Astrocyte (in vitro differentiated cells and primary cell): ENCODE measurements around the gene PTPRE. TPM values are rescaled to one million over a fixed set of nuclear protein-coding genes. Genes with fewer than 3 reads are reported as not detected.

Experiments
- DNase-seq: peaks from one replicate; pipeline ENCODE4 v3.0.0-alpha.2; 2010; ENCODE audit warnings: low read depth
- FAIRE-seq: peaks from 2 replicates; lab custom pipeline; 2011; peaks lifted over from hg19 to GRCh38; lab: Jason Lieb, UNC
- H2AFZ ChIP-seq: 2 replicates; pipeline ENCODE4 v1.6.0; 2012; ENCODE audit warnings: low read depth, low read length, inconsistent platforms
- H3K27ac ChIP-seq: 2 replicates; pipeline ENCODE4 v1.5.1; 2011; ENCODE audit warnings: low read depth, low read length, inconsistent platforms
- H3K27me3 ChIP-seq: 2 replicates; pipeline ENCODE4 v1.6.0; 2011; ENCODE audit warnings: low read length, inconsistent platforms; ENCODE audit not compliant: insufficient read depth
- H3K36me3 ChIP-seq: 2 replicates; pipeline ENCODE4 v1.5.1; 2011; ENCODE audit warnings: low read length, inconsistent platforms; ENCODE audit not compliant: insufficient read depth
- H3K4me1 ChIP-seq: 2 replicates; pipeline ENCODE4 v1.5.1; 2011; ENCODE audit warnings: low read length, inconsistent platforms; ENCODE audit not compliant: insufficient read depth
- H3K4me2 ChIP-seq: 2 replicates; pipeline ENCODE4 v1.6.0; 2012; ENCODE audit warnings: low read length, inconsistent platforms
- H3K4me3 ChIP-seq: 2 replicates; pipeline ENCODE4 v1.5.1; 2011; ENCODE audit warnings: low read depth, mild to moderate bottlenecking, low read length, inconsistent platforms; ENCODE audit not compliant: insufficient read depth
- H3K79me2 ChIP-seq: 2 replicates; pipeline ENCODE4 v1.6.0; 2012; ENCODE audit warnings: mild to moderate bottlenecking, low read length, inconsistent platforms; ENCODE audit not compliant: insufficient read depth
- H3K9ac ChIP-seq: 2 replicates; pipeline ENCODE4 v1.6.0; 2012; ENCODE audit warnings: mild to moderate bottlenecking, low read length, inconsistent platforms
- H3K9me3 ChIP-seq: 2 replicates; pipeline ENCODE4 v1.5.1; 2012; ENCODE audit warnings: low read depth, mild to moderate bottlenecking, low read length, inconsistent platforms; ENCODE audit not compliant: insufficient read depth
- H4K20me1 ChIP-seq: 2 replicates; pipeline ENCODE4 v1.6.0; 2012; ENCODE audit warnings: low read length, inconsistent platforms; ENCODE audit not compliant: insufficient read depth
- H3K27ac Mint-ChIP-seq: one replicate; pipeline ENCODE4 v1.8.0; 2021; ENCODE audit warnings: mild to moderate bottlenecking, mixed read lengths; ENCODE audit not compliant: unreplicated experiment
- H3K27me3 Mint-ChIP-seq: one replicate; pipeline ENCODE4 v1.8.0; 2021; ENCODE audit warnings: low read depth, mixed read lengths; ENCODE audit not compliant: unreplicated experiment
- H3K36me3 Mint-ChIP-seq: one replicate; pipeline ENCODE4 v1.8.0; 2021; ENCODE audit warnings: low read depth, mixed read lengths; ENCODE audit not compliant: unreplicated experiment
- H3K4me1 Mint-ChIP-seq: one replicate; pipeline ENCODE4 v1.8.0; 2021; ENCODE audit warnings: low read depth, mixed read lengths; ENCODE audit not compliant: unreplicated experiment
- H3K4me3 Mint-ChIP-seq: one replicate; pipeline ENCODE4 v1.8.0; 2021; ENCODE audit warnings: mild to moderate bottlenecking, moderate library complexity, mixed read lengths; ENCODE audit not compliant: unreplicated experiment
- H3K9me3 Mint-ChIP-seq: one replicate; pipeline ENCODE4 v1.8.0; 2021; ENCODE audit warnings: mild to moderate bottlenecking, mixed read lengths; ENCODE audit not compliant: unreplicated experiment
- CTCF ChIP-seq: IDR thresholded peaks from 2 replicates; pipeline ENCODE4 v1.5.1; 2011; ENCODE audit warnings: low read depth, mild to moderate bottlenecking, inconsistent platforms, low read length, moderate library complexity; ENCODE audit not compliant: insufficient read depth
- EZH2 ChIP-seq: IDR thresholded peaks from 2 replicates; pipeline ENCODE4 v1.6.1; 2012; ENCODE audit warnings: mild to moderate bottlenecking, low read length, inconsistent platforms; ENCODE audit not compliant: insufficient read depth
- total RNA-seq: library from RNA; stranded (reverse); gene quantifications from 2 replicates; pipeline ENCODE4 v1.2.1, GENCODE V29; 2021

Gene PTPRE
- total RNA-seq, 1 donor from 2014 or later = 14.1 TPM

DNA sequence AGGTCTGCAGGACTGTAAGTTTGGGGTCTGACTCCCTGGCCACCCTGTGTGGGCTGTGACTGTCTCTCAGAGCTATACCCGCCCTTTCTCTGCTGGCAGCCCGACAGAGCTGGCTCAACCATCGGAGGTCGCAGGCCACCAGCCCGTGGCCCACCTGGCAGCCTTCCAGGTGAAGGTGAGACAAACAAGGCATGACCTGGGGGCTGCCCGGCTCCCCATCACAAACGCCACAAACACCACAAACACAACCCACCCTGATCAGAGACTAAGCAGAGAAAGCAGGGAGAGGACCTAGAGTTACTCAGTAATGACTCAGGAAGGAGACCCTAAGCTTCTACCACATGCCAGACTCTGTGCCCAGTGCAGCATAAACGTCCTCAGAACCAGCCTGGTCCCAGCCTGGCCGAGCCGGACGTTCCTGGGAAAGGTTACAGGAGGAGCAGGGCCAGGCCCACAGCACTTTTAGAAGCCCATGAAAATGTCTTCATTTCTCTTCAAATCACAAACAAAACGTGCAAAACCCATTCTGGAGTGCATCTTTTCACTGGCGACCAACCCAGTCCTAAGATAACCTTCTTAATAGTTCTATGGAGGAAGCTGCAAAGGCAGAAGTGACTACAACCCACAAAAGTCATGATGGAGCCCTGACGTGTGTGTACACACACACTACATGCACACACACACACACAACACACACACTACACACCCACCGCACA lies 152.5 kb downstream of the PTPRE start:
- no peak overlapping the region for H3K4me3 Mint-ChIP-seq
- no peaks in the 10 kb centered on the region for H3K27me3 ChIP-seq
- peaks cover 18% of the 10 kb centered on the region for H3K4me1 Mint-ChIP-seq
- H3K36me3 Mint-ChIP-seq = peaks cover 29% of the 10 kb centered on the region
- no peaks in the 10 kb centered on the region for H3K36me3 ChIP-seq
- H3K27ac Mint-ChIP-seq = no peak overlapping the region
- no peak for TF ChIP-seq EZH2
- no peak for TF ChIP-seq CTCF
- peaks cover 2% of the 10 kb centered on the region for H3K9me3 Mint-ChIP-seq
- H3K9ac ChIP-seq = no peak overlapping the region
- H3K9me3 ChIP-seq = peaks cover 2% of the 10 kb centered on the region
- no peaks in the 10 kb centered on the region for H4K20me1 ChIP-seq
- FAIRE-seq (no peak), DNase-seq (no peak)
- no peak overlapping the region for H3K4me3 ChIP-seq
- no peak overlapping the region for H3K4me2 ChIP-seq
- no peak overlapping the region for H2AFZ ChIP-seq
- no peaks in the 10 kb centered on the region for H3K79me2 ChIP-seq
- no peaks in the 10 kb centered on the region for H3K27me3 Mint-ChIP-seq
- H3K4me1 ChIP-seq = peaks cover 13% of the 10 kb centered on the region
- H3K27ac ChIP-seq = no peak overlapping the region

DNA sequence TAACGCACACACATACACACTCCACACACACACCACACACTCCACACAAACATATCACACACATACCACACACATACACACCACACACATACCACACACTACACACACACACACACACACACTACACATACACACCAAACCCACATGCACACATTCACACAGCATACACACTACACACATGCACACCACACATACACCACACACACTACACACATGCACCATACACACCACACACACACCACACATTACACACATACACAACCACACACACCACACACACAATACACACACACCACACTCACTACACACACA lies 153.0 kb downstream of the PTPRE start:
- no peak overlapping the region for H2AFZ ChIP-seq
- no peaks in the 10 kb centered on the region for H3K27me3 Mint-ChIP-seq
- H3K9ac ChIP-seq = no peak overlapping the region
- H3K4me3 Mint-ChIP-seq = no peak overlapping the region
- H3K79me2 ChIP-seq = no peaks in the 10 kb centered on the region
- no peak for DNase-seq
- no peak for TF ChIP-seq EZH2
- no peak for TF ChIP-seq CTCF
- H3K4me2 ChIP-seq = no peak overlapping the region
- H3K4me1 Mint-ChIP-seq = peaks cover 23% of the 10 kb centered on the region
- no peak overlapping the region for H3K27ac Mint-ChIP-seq
- peaks cover 2% of the 10 kb centered on the region for H3K9me3 Mint-ChIP-seq
- H3K9me3 ChIP-seq = peaks cover 2% of the 10 kb centered on the region
- peak; percentile 60 for FAIRE-seq
- no peak overlapping the region for H3K27ac ChIP-seq
- H3K36me3 ChIP-seq = no peaks in the 10 kb centered on the region
- peaks cover 29% of the 10 kb centered on the region for H3K36me3 Mint-ChIP-seq
- H3K27me3 ChIP-seq = no peaks in the 10 kb centered on the region
- H3K4me3 ChIP-seq = no peak overlapping the region
- no peaks in the 10 kb centered on the region for H4K20me1 ChIP-seq
- peaks cover 16% of the 10 kb centered on the region for H3K4me1 ChIP-seq
